Left hindlimb (tissue), 1 donor: ENCODE measurements around the gene FOXP2.
"Not testable (repeated sequence)": the region's sequence is repeated elsewhere in the genome, so short reads cannot be mapped to it uniquely, and the experiment has no call there.

Experiments
- DNase-seq: peaks from one replicate; pipeline ENCODE4 v3.0.0-alpha.2; 2018

Gene FOXP2

DNA sequence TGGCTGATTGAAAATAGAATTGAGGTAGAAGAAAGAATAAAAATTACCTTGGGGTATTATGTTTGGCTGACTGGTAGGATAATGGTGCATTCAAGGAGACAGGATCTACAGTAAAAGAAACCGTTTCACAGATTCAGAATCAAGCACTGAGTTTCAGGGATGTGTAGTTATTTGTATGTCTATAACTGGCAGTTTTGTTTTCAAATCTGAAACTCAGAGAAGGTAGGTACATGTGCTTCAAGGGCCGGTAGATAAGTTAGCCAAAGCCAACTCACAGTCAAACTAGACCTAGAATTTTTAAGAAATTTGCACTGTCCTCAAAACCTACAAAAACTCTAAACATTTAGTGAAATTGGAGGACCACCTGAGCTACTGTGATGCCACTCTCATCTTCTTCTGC, 191.5 kb downstream of the FOXP2 start:
- DNase-seq, result no peak

GRCh38 chr7:114608822-114609221, 194.2 kb downstream of the FOXP2 start:
- DNase-seq, result not testable (repeated sequence)

DNA sequence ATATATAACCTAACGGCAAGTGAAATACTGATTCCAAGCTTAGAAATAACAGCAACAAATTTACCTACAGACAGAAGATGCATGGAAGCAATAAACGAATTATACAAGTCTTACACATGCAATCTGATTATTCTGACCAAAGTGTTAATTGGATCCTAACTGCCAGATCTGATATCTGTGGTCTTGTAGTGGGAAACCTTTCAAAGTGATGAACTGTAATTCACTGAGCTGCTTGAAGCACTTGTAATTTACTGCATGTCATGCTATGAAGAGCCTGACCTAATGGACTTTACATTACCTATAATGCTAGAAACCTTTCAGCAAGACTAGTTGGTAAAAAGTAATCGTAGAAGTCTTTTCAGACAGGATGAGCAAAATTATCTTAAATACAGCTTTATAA, 205.6 kb downstream of the FOXP2 start:
- DNase-seq, result no peak

DNA sequence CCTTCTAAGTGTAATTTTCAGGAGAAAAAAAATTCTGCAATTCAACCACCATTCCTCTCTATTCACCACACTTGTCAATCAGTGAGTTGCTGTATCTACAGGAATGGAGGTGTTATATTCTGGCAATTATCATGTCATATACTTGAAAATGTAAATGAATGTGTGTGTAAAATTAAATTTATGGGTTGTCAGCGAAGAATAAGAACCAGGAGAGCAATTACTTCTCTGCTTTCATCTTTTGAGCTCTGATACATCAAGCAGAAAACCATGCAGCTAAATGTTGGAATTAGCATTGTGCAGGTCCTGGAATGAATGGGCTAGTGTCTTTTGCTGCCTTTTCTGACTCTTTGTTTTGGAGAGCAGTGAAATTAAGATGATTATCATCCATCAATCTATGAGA, 207.6 kb downstream of the FOXP2 start:
- no peak for DNase-seq

DNA sequence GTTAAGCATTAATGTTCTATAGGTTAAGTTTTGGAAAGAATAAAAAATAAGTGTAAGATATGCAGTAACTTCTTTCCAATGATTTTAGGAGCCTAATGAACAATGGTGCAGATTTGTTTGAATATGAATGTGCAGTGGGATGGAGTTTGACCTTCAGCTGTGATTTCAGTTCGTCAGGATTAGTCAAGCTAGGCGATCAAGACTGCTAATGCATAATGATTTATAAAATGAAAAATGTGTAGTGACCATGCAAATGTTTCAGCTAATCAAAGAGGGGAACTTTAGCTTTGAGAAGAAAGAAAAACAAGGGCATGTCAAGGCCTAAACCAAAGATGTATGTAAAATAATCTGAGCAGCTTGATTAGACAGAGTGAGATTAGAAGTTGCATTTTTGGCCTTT, 208.5 kb downstream of the FOXP2 start:
- no peak for DNase-seq

DNA sequence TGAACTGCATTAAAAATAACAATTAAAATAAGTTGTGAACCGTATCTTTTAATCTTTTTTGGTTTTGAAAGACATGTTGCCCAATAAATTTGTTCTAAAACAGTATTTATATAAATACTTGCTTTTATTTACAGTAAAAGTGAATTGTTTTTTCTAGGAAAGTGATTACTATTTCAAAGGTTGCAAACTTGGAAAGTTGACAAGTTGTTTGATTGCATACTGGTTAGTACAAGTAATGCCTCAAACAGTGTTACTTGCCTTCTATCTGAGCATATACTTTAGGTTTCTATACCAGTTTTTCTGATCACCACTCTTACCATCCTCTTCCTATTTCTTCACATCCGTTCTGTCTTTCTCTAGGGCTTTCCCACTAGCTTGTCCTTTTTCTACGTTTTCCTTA, 212.6 kb downstream of the FOXP2 start:
- no peak for DNase-seq

DNA sequence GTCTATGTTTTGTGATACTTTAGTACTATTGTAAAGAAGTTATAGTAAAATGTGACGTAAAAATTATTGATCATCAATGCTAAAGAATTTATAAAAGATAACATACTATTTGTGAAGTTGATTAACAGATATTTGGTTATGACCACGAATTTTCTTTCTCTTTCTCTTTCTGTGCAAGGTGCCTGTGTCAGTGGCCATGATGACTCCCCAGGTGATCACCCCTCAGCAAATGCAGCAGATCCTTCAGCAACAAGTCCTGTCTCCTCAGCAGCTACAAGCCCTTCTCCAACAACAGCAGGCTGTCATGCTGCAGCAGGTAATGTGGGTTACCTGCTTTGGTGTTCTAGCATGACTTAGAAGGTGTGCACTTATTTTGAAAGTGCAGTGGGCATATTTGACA, 213.7 kb downstream of the FOXP2 start:
- DNase-seq, result no peak

DNA sequence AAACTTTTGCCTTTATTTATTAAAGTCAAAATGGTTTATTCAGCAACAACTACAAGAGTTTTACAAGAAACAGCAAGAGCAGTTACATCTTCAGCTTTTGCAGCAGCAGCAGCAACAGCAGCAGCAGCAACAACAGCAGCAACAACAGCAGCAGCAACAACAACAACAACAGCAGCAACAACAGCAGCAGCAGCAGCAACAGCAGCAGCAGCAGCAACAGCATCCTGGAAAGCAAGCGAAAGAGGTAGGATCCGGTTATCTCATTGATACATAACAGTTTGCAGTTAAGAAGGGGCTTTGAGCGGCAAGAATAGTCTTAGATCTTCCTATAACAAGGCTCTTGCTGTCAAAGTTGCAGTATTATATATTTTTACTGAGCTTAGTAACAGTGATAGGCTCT, 215.1 kb downstream of the FOXP2 start:
- DNase-seq, result no peak

GRCh38 chr7:114630201-114630990, 215.8 kb downstream of the FOXP2 start:
- no peak for DNase-seq

DNA sequence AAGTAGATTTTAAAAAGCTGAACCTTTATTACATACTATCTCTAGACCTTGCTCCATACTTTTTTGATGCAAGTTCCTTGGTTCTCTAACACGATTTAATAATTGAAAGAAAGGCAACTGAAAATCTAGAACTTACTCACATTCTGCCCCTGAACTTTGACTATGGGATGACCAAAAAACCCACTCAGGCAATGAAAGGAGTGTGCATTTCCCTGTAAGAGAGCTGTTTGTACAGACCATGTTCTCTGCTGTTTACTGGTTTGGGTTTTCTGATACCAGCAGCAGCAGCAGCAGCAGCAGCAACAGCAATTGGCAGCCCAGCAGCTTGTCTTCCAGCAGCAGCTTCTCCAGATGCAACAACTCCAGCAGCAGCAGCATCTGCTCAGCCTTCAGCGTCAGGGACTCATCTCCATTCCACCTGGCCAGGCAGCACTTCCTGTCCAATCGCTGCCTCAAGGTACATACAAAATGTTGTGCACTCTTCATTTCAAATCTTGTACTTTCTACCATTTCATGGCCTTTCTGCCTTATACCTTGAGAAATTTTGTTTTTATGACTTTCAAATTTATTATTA, 216.7 kb downstream of the FOXP2 start:
- no peak for DNase-seq

- no peak for DNase-seq
Observed at GRCh38 chr7:114639451-114639850, 224.8 kb downstream of the FOXP2 start.

DNA sequence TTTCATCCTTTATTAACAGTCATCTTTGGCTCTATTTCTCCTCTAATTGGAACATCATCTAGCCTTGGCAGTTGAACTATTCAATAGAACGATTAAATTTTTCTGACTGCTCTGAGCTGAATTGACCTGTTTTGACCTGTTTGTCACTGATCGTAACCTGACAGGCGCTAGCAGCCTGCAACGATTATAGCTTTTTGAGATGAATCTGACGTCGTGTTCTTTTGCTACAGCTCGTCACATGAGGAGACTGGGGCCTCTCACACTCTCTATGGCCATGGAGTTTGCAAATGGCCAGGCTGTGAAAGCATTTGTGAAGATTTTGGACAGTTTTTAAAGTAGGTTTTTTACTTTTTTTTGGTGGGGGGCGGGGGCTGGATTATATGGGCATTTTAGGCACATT, 229.8 kb downstream of the FOXP2 start:
- no peak for DNase-seq

GRCh38 chr7:114645451-114645850, 230.8 kb downstream of the FOXP2 start:
- DNase-seq, result no peak

- DNase-seq, result no peak
Observed at GRCh38 chr7:114647518-114647917, 232.9 kb downstream of the FOXP2 start.

- no peak for DNase-seq
Observed at GRCh38 chr7:114648117-114648516, 233.5 kb downstream of the FOXP2 start.

GRCh38 chr7:114648680-114649079, 234.1 kb downstream of the FOXP2 start:
- no peak for DNase-seq

DNA sequence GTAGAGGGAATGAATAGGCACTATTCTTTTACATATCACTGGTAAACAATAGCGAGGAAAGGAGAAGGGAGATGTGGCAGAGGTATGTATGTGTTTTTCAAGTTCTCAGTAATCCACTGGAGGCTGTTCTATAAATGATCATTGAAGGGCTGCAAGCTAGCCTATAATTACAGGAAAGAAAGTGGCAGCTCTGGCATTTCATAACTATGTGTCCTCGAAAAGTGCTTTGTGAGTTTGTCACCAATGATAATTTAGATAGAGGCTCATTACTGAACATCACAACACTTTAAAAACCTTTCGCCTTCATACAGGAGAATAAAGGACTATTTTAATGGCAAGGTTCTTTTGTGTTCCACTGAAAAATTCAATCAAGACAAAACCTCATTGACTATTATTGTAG, 235.1 kb downstream of the FOXP2 start:
- DNase-seq, result no peak

- DNase-seq, result no peak
Observed at GRCh38 chr7:114650491-114650890, 235.9 kb downstream of the FOXP2 start.

DNA sequence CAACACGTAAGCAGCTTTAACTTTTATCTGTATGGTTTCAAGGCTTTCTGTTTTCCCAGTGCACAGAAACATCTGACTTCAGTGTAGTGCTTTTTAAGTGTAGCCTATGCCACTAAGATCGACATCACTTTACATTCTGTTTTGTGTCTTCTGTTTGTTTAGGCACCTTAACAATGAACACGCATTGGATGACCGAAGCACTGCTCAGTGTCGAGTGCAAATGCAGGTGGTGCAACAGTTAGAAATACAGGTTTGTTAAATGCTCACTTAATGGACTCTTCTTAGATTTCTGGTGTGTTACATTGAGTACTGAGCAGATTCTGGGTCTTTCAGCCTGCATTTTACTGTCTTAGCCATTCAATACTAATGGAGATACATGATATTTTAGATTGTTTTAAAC, 237.4 kb downstream of the FOXP2 start:
- DNase-seq, result no peak

- DNase-seq, result no peak
Observed at GRCh38 chr7:114653364-114654088, 238.9 kb downstream of the FOXP2 start.

GRCh38 chr7:114656466-114656865, 241.9 kb downstream of the FOXP2 start:
- DNase-seq, result no peak

DNA sequence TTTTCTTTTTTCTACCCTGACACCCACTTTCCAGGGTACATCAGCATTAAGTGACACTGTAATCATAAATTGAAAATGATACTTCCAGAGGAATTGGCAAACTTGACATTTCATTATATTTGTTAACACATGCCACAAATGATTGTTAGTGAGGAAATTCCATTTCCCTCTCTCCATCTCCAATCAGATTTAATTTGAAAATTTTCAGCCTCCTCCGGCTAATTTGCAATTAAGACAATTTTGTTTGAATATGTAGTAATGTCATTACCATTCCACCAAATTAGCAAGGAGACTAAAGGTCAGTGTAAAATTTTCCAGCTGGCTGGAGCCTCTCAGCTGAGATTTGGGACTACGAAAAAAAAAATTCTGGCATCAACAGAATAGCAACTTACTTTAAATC, 242.7 kb downstream of the FOXP2 start:
- no peak for DNase-seq

GRCh38 chr7:114658216-114658615, 243.6 kb downstream of the FOXP2 start:
- DNase-seq, result no peak
